ENCODE results near the gene ABCB1. TPM values are rescaled to one million over a fixed set of nuclear protein-coding genes. Genes with fewer than 3 reads are reported as not detected.

ABCB1 gene
- total and polyA plus RNA-seq, 2 of the 13 experiments (the other 11 are each of a cell fraction or from before 2014, with no cell fraction given) = 42.8 to 52.6 TPM

- TF ChIP-seq GMEB2 (CRISPR knock-in tag; IDR thresholded peaks at IDR 0.05; ENCODE audit: low read depth) (no peak), TFAP4 (IDR thresholded peaks at IDR 0.05; ENCODE audit: borderline replicate concordance, low read depth) (no peak), CREB3 (CRISPR knock-in tag; IDR thresholded peaks at IDR 0.05) (no peak), TCF7L2 (IDR thresholded peaks at IDR 0.05; ENCODE audit: low read depth, low read length) (no peak), MTA3 (CRISPR knock-in tag; IDR thresholded peaks at IDR 0.05) (no peak), GABPA (IDR thresholded peaks at IDR 0.05; ENCODE audit: low read depth, low read length) (no peak), GABPA (CRISPR knock-in tag; IDR thresholded peaks at IDR 0.05; ENCODE audit: low read depth) (no peak), SPEN (CRISPR knock-in tag; IDR thresholded peaks at IDR 0.05; ENCODE audit: low read depth) (no peak), MED8 (CRISPR knock-in tag; IDR thresholded peaks at IDR 0.05; ENCODE audit: insufficient replicate concordance) (no peak), GZF1 (CRISPR knock-in tag; IDR thresholded peaks at IDR 0.05) (no peak), ZNF530 (CRISPR knock-in tag; IDR thresholded peaks at IDR 0.05; ENCODE audit: low read depth) (no peak), ZNF468 (CRISPR knock-in tag; IDR thresholded peaks at IDR 0.05) (no peak), SCMH1 (CRISPR knock-in tag; IDR thresholded peaks at IDR 0.05; ENCODE audit: borderline replicate concordance) (no peak), CHD4 (IDR thresholded peaks at IDR 0.05; ENCODE audit: borderline replicate concordance, low read length) (no peak)
Observed at GRCh38 chr7:87552351-87552900, 48.3 kb downstream of the ABCB1 start (continued).
